NCI-H345 (cell line): ENCODE measurements around the gene IPO8.
A peak's percentile ranks its signal among the peaks of the same experiment; 100 is the strongest.

Experiments
- DNase-seq: peaks from one replicate; lab custom pipeline; 2025; lab: John Stamatoyannopoulos, UW

Gene IPO8

DNA sequence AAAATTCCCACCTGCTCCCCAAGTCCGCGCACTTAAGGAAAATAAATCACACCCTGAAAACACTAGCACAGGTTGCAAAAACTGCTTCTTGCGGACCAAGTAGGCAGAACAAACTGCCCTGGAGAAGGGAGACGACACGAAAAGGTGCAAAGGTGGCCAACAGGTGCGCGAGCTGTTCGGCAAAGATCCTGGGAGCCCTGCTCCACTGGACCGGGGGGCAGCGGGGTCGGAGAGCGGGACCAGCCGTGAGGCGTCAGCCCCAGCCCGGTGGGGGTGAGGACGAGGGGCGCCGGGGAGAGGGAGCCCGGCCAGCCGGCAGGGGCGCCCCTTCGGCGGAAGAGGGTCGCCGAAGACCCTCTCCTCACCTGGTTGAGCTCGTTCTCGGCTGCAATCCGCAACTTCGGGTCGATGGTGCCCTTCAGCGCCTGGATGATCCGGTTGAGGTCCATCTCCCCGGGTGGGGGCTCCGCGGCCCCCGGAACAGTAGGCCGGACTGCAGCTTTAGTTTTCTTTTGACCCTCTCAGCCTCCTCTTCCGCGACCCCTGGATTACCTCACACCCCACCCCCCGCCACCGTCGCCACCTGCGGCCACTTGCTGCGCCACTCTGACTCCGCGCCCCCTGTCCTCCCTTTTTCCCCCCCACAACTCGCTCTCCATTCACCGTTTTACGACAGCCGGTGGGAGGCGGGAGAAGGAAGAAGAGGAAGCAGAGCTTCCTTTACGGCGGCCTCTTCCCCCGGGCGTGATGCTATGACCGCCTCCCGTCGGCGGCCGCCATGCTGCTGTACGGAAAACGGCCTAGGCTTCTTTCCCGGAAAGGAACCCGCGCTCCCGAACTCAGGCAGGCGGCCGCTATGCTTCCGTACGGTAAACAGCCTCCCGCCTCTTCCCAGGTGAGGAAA, at the start of gene IPO8:
Gene IPO8, minus strand, starts transcription at position 671 of the 904 bp plus-strand sequence. Its CDS starts 222 bp downstream, at position 449.
- peak; percentile 92 for DNase-seq

DNA sequence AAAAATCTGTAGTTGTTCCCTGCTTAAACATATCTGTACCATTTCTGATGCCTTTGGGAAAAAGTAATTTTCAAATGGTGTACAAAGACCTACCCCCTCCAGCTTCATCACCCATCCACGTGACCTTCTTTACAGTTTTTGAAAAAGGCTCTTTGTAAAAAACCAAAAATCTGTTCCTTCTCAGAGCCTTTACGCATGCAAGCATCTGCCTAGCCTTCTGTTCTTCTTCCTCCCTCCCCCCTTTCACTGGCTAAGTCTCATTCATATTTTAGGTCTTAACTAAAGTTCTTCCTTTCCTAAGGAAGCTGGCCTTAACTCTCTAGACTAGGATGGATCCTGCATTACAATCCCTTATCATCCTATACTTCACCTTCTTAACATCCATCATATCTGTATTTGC, 48.7 kb upstream of the IPO8 start:
- no peak for DNase-seq

DNA sequence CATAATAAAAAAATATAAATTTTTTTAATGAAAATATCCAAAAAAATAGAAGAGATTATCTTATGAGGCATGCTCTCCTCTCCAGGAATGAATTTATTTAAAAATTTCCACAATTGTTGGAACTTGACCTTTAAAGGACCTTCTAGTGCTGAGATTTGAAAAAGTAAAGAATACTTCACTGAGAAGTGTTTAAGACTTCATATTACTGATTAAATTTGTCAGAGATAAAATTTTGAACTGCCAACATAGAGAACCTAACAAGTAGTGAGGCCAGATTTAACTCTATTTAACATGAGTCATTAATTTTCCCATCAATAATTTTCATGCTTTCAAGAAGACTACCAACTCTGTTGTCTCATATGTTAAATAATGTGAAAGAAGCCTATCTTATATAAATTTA, 44.6 kb upstream of the IPO8 start:
- DNase-seq = no peak

DNA sequence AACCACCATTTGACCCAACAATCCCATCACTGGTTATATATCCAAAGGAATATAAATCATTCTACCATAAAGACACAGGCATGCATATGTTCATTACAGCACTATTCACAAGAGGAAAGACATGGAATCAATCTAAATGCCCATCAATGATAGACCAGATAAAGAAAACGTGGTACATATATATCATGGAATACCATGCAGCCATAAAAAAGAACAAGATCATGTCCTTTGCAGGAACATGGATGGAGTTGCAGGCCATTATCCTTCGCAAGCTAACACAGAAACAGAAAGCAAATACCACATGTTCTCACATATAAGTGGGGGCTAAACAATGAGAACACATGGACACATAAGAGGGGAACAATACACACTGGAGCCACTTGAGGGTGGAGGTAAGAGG, 43.4 kb upstream of the IPO8 start:
- no peak for DNase-seq

DNA sequence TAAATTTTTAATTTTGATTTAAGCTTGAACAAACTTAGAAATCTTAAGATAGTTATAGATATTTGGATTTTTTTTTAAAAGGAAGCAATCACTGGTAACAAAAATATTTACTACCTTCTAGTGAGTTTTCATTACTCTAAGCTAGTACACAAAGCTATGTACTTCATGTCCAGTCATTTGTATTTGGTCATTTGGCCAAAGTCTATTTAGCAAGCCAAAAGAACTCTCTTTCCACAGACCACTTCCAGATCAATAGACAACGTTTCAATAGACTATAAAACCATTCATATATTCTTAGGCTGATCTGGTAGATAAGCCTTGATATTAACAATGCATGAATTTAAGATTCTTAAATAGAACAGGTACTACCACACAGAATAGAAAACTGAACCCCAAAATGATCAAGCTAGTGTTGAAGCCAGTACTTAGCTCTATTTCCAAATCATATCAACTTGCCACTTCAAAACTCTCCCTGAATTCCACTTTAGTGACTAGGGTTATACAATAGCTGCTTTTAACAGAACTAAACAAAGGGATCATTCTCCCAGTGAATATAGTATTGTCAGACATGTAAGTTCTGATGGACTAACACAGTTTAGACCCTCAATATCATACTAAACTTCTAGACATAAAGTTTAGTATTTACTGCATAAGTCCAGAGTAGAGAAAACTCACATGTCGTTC, 37.4 kb upstream of the IPO8 start:
- no peak for DNase-seq

DNA sequence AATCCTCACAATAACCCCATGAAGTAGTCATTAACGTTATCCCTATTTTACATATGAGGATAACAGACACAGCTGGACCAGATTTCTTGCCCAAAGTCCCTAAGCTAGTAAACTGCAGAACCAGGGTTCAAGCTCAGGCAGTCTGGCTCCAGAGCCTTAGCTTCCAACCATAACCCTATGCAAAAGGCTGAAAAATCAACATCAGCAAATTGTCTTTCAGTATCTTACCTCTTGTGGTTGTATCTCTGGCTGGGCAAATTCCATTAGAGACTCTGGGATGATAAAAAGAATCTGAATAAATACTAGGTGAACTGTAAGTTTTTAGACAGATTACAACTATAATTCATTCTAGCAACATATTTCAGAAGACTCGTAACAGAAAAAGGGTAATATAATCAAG, 34.3 kb upstream of the IPO8 start:
- DNase-seq = no peak

DNA sequence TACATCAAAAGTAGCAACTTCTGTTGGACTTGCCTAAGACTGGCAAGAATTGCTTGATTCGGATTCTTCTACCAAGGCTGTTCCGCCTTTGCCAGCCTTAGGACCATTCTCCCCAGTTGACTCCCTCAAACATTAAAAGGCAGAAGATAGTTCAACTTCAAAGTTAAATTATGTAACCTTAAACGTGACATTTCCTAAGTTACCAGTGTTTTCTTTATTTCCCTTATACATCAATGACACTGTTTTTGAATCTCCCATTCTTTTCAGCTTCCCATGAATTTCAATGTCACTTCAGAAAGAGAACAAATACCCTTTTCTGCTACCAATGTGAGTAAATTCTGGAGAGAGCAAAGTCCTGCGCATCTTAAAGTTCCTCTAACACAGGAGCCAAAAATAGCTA, 33.9 kb upstream of the IPO8 start:
- no peak for DNase-seq

DNA sequence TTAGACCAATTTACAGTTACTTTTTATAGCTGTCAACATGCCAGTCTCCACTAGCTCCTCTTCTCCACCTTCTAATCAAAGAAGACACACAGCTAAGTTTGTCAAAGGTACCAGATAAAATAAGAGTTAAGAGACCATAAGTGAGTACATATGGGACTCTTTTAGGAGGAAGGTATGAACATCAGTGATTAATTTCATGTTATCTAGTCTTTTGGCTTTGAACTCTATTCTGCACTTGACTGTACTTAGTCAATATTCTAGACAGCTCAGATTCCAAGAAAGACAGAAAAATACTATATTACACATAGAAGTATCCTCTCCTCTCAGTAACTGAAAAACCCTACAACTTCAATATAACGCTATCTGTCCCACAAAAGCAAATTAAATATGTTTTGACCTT, 31.0 kb upstream of the IPO8 start:
- no peak for DNase-seq

DNA sequence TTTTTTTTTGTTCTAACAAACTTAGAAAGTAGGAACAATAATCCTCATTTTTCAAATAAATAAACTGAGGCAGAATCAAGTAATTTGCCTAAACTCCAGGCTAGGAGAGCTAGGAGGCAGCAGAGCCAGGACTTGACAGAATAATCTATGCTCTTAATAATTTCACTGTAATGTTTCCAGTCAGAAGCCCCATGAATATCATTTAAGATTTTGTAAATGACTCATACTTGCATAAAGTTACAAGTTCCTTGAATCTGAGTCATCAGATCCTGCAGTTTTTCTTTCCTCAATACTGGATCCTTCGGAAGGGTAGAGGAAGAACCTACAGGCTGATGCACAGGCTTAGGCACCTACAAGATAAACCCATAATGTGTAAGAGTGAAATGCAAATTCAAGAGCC, 30.1 kb upstream of the IPO8 start:
- DNase-seq = no peak

DNA sequence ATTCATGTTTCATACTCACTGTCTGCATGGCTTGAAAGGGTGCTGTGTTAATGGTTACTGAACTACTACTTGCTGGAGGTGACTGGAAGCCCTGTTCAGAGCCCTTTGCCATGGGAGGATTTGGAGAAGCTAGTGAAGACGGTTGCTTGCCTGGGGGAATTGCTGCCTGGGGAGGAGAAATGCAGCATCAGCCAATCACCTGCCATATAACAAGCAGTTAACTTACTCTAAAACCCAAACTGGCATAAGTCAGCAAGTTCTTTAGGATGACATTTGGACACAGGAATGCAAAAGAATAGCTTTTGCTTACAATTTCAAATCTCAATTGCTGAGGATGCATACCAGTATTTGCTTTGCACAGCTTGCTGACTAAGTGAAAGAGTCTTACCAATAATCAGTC, 23.4 kb upstream of the IPO8 start:
- no peak for DNase-seq

DNA sequence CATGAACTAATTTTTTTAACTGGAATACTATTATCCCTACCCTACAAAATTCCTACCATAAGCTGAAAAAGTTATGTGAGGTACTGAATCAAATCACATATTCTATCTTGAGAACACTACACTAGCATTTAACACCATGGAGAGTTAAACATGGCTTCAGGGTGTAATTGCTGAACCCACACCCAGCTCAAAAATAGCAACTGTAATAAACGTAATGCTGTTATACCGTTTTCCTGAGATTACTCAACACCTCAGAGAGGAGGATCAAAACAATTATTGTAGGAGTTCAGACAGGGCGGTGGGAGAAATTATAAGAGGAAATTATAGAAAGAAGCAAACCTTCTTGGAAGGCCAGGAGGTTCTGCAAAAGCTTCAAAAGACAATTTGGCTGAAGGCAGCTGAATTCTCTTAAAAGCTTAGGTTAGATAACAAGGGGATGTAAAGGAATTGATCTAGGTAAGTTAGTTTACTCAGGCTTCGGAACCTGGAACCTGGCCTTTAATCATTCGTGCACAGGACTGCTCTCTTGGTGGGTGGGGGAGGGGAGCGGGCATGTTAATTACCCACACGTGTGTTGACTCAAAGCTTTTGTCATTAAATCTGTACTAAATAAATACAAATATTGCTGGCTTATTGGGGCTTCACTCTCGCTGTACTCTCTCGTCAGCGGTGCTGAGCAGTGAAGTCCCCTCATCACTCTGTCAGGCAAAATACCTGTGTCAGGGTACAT, 12.1 kb upstream of the IPO8 start:
- no peak for DNase-seq

DNA sequence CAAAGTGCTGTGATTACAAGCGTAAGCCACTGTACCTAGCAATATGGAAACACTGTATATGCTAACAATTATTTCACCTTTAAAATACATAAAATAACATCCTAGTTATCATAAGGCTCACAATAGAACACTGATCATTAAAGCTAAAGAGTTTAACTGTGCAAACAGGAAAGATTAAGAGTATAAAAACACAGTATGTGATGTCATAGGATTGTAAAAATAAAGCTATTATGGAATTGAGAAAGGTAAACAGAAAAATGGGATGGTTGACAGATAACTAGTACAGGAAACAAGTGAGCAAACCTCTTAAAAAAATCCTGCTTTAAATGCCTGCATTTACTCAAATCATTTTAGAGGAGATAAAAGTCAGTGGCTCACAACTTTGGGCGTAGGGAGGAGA, 10.8 kb upstream of the IPO8 start:
- DNase-seq = no peak

DNA sequence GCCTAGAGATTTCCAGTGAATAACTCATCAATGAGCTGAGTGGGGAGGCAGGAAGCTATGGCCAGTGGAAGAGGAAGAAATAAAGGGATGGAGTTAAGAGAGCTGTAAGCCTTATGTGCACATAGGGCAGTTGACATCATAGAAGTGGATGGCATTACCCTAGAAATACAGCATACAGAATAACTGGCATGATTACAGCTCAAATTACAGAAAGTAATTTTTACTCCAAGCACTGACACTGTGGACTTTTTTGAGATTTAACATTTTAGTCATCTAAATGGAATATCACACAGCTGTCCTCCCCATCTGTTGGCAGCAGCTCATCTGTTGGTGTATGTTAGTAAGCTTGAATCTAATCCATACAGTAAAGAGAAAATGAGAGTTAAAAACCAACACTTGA, 5.4 kb upstream of the IPO8 start:
- no peak for DNase-seq

DNA sequence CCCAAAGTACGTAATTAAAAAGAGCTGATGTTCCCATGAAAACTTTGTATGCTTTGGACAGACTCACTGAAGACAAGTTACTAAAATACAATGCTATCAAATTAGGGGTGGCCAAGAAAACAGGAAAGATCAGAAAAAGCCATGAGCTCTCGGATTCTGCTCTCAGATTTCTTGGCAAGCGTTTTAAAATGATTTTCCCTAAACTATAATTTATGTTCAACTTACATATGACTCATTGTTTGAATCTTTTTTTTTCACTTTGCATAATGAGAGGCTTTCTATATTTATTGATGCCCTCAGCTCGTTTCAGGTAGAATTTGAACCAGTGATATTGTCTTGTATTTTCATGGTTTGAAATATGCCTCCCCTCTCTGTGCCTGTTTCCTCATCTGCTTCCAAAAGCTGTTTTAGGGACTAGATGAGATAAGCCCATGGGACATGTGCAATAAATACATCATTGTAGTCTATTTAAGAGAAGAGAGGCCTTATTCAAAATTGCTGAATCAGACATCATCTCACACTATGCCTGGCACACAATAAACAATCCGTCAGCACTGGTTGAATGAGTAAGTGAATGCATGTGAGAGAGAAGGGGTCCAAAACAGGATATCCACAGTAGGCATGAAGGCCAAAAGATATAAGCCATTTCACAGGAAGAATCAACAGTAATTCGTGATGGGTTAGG, 4.7 kb upstream of the IPO8 start:
- DNase-seq = no peak

DNA sequence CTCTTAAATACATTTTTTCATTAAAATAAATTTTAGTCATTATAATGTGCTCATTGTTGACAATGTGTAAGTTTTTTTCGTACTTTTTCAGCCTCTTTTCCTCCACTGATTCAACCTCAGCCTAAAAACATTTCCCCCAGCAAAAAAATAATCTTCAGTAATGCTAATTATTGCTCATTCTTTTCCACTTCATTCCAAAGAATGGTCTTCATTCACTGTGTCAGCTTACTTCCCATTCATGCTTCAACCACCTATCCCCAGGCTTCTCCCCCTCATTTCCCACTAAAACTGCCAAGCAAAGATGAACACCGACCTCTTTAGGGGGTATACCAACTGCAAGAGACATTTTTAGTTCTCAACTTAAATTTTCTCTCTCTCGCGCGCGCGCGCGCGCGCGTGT, 2.7 kb upstream of the IPO8 start:
- DNase-seq = no peak

DNA sequence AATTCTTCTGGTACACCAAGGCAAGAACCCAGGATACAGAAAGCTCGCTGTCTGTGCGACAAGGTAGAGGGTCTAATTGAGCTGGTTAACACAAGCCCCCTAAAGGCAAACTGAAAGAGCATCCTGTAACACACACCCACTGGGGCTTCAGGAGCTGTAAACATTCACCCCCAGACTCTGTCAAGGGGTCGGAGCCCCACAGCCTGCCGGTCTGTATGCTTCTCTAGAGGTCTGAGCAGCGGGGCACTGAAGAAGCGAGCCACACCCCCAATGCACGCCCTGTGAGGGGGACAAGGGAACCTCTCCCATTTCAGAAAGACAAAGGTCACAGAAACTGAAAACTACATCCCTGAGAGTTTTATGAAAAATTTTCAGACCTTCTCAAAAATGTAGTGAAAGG, 1.3 kb upstream of the IPO8 start:
- no peak for DNase-seq

DNA sequence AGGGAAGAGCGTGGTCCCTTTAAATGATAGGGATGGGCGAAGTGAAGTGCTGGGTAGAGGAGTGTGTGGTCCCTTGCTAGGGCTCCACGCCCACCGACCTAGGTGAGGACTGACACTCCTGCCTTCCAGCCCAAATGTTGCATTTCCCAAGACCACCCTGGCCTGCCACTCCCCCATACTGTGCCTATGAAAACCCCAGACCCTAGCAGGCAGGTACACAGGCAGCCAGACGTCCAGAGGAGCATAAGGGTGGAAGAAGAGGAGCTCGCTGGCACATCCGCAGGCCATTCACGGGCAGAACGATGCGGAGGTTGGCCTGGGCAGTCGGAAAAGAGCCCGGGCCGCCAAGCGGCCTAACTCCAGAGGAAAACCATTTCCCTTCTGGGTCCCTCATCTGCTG, 817 bp upstream of the IPO8 start:
- DNase-seq = no peak

DNA sequence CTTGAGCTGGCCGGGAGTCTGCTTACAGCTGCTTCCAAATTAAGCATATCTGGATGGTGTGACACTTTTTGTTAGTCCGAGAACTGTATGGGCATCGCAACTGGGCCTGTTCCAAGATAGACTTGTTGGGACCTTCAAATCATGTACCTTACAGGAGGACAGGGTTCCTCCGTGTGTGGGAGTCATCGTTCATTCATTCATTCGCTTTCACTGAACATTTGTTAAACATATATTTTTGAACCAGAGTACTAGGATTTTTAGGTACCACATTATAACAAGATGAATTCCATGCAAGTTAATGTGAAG, 387 bp upstream of the IPO8 start:
- no peak for DNase-seq

DNA sequence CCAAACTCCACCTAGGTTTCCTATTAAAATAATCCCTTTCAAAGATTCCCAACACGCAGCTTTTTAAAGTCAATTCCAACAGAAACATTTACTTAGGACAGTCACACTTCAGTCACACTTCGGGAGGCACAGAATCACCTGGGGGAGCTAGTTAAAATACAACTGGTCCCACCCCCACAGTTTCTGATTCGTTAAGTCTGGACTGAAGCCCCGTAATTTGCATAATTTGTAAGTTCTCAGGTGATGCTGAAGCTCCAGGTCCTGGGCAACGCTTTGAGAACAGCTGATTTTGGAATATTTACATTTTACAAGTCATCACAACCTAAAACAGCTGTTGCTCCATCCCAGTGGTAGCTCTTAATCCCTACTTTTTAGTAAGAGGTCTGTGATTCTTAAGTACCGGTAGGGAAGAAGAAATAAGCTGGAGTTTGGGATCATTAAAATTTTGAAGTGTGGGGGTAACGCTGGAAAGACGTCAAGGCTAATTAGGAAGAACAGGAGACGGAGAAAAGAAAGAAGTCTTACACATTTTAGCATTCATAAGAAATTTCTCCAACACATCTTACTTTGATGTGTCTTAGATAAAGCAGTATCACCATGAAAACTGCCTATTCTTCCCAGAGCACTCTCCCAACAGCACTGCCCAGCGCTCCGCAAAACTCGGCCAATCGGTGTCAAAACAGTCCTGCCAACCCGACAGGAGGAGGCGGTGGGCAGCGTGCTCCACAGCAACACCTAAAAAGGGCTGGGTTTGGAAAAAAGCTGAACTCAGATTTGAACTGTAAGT, 1.1 kb downstream of the IPO8 start:
- DNase-seq = peak; percentile 48

DNA sequence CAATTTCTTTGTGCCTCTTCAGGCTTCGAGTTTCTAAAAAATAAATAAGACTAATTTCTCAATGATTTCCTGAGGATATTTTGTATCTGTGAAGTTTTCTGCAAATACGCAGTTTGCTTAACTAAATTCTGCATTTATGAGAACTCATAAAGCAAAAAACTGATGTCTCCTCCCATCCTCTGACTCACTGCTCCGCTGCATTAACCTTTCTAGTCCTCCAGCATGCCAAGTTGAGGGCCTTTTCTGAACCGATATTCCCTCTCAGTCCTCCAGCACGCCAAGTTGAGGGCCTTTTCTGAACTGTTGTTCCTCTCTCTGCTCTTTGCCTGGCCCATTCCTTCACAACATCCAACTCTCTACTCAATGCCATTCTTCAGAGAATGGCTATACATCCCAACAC, 3.2 kb downstream of the IPO8 start:
- DNase-seq = no peak

DNA sequence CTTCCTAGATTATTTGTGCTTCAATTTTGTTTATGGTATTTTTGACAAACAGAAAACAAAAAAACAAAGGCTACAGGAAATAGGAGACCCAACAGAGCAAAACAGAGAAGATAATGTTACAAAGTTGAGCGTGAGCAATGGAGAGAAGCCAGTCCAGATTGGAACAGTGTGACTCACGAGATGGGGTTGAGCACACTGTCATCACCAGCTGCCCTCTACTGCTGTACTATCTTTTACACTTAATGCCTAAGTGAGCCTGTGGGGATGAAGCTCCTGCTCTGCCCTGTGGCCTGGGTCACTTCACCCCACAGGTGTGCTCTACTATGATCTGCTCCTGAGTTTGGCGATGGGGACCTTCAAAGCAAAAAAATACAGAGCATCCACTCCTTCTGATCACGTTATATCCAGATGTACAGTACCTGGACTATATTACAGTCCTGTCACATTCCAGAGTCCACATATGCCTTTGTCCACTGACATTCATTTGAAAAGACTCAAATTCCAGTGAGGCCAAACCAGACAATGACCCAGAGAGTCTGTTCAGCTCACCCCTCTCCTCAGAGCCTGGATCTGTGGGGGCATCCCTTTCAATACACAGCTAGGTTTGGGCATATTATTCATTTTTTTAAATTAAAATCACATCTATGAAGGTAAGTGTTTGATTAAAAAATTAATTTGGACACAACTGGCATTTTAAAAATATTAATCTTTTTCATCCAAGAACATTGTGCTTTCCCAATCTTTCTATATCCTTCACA, 4.4 kb downstream of the IPO8 start:
- no peak for DNase-seq
